Measurements from ENCODE around the gene SFTPA1. TPM values are rescaled to one million over a fixed set of nuclear protein-coding genes. Genes with fewer than 3 reads are reported as not detected.
"Not testable (repeated sequence)": the region's sequence is repeated elsewhere in the genome, so short reads cannot be mapped to it uniquely, and the experiment has no call there.

The SFTPA1 gene
- total RNA-seq, 2 donors from 2014 or later = not detected

DNA sequence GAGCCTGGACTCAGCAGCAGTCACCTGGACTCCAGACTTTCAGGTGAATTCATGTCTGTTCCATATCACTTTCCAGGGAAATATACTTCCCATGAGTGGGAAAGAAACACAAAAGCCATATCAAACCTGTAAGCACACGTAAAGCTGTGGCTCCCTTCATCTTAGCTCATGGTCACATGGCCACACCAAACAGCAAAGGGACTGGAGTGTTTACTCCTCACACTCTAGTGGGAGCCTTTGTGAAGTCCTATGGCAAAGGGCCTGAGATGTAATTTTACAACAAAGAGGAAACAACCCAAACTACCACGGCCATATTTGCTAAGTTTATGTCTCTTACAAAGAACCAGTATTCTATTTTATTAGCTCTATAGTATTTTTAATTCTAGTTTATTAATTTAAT is 16.3 kb downstream of the SFTPA1 start:
- H3K27ac Mint-ChIP-seq = no peak overlapping the region
- peaks cover 22% of the 10 kb centered on the region for H3K27me3 Mint-ChIP-seq (ENCODE audit: low read depth)
- no peaks in the 10 kb centered on the region for H3K36me3 Mint-ChIP-seq (ENCODE audit: insufficient read depth in 2 of 2)
- no peaks in the 10 kb centered on the region for H3K4me1 Mint-ChIP-seq (ENCODE audit: low read depth)
- H3K9me3 Mint-ChIP-seq = peaks cover 0 to 2% of the 10 kb centered on the region in 2 donors
- no peak overlapping the region for H3K4me3 Mint-ChIP-seq
- ATAC-seq (replicated peaks in 1 of 2) (no peak), DNase-seq (no peak)

DNA sequence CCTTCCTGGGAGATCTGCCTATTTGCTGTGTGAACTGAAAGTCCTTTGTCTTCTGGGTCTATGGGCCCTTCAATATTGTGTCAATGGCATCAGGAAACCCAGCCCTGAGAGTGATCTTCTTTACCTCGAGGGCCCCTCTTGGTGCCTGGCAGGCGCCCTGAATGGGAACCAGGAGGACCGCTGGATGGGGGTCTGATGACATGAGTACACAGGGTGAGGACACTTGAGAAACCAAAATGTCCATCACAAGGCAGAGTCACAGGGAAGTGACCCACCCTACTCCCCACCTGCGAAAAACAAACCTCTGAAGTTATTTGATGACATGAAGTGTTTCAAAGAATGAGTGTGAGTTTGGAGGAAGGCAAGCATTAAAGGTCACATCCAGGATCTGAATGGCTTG is 17.3 kb downstream of the SFTPA1 start:
- no peak overlapping the region for H3K4me3 Mint-ChIP-seq

DNA sequence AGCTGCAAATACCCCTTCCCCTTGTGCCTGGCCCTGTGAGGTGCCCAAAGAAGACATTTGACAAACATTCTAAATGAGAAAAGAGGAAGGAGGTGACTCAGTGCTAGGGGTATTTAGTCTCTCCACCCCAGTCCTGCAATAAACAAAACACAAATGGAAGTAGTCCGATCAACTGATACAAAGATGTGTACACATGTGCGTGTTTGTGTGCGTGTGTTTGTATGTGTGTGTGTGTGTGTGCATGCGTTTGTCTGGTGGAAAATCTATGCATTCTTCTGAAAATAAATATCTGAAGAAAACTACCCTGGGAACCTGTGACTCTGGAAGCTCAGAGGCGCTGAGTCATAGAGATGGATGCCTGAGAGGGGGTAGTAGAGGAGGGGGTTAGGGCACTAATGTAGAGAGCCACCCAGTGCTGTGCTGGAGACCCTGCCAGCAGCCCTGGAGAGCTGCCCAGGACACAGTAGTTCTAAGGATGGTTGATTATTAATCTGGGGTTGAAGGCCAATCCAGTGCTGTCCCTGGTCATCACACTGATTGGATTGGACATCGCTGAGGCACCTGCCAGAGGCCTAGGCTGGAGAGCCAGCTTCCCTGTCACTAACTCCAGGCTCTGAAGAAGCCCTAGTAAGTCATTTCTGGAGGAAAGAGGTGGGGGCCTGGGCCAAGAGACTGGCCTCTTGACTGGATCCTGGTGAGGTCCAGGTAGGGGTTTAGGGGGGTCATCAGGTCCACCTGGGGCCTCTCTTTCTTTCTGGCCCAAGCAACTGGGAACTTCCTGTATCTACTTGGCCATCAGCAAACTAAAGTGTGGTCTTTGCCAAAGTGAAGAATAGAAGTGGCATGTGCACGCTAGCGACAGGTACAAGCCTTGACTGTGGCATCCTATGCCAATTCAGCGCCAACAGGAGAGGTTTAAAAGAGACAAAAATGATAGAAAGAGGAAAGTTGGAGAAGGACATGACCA is 18.5 kb downstream of the SFTPA1 start:
- no peaks in the 10 kb centered on the region for H3K4me1 Mint-ChIP-seq (ENCODE audit: low read depth)
- no peak for ATAC-seq (replicated peaks in 1 of 2)
- no peak overlapping the region for H3K4me3 Mint-ChIP-seq
- peaks cover 7% of the 10 kb centered on the region for H3K27me3 Mint-ChIP-seq (ENCODE audit: low read depth)
- H3K27ac Mint-ChIP-seq = no peak overlapping the region
- H3K36me3 Mint-ChIP-seq (ENCODE audit: insufficient read depth in 2 of 2) = no peaks in the 10 kb centered on the region
- DNase-seq = no peak
- H3K9me3 Mint-ChIP-seq = no peaks in the 10 kb centered on the region

More for the DNA sequence above, 17.3 kb downstream of the SFTPA1 start:
- H3K4me1 Mint-ChIP-seq (ENCODE audit: low read depth) = no peaks in the 10 kb centered on the region
- no peak for DNase-seq
- no peaks in the 10 kb centered on the region for H3K9me3 Mint-ChIP-seq
- ATAC-seq (replicated peaks in 1 of 2) = no peak
- H3K36me3 Mint-ChIP-seq (ENCODE audit: insufficient read depth in 2 of 2) = no peaks in the 10 kb centered on the region
- H3K27me3 Mint-ChIP-seq (ENCODE audit: low read depth) = peaks cover 12% of the 10 kb centered on the region
- H3K27ac Mint-ChIP-seq = no peak overlapping the region

DNA sequence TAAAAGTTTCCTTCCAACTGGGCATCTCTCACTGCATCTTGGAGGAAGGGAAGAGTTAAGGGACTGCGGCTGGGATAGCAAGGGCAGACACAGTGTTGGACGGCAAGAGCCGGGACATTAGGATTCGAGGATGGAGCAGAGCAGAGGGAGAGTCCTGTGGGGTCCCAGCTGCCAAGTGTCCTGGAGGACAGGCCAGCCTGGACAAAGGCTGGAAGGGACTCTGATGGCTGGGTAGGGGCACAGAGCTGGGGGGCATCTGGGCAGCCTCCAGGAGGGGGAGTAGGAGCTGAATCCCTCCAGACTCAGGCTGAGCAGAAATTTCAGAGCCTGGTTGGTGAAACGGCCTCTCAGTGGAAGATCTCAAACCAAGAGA is 19.2 kb downstream of the SFTPA1 start:
- ATAC-seq (replicated peaks in 1 of 2) (no peak), DNase-seq (no peak)
- Mint-ChIP-seq H3K36me3 (ENCODE audit: insufficient read depth in 2 of 2) (no peaks in the 10 kb centered on the region), H3K27me3 (ENCODE audit: low read depth) (peaks cover 7% of the 10 kb centered on the region), H3K9me3 (no peaks in the 10 kb centered on the region), H3K4me3 (no peak overlapping the region), H3K4me1 (ENCODE audit: low read depth) (no peaks in the 10 kb centered on the region), H3K27ac (no peak overlapping the region)

DNA sequence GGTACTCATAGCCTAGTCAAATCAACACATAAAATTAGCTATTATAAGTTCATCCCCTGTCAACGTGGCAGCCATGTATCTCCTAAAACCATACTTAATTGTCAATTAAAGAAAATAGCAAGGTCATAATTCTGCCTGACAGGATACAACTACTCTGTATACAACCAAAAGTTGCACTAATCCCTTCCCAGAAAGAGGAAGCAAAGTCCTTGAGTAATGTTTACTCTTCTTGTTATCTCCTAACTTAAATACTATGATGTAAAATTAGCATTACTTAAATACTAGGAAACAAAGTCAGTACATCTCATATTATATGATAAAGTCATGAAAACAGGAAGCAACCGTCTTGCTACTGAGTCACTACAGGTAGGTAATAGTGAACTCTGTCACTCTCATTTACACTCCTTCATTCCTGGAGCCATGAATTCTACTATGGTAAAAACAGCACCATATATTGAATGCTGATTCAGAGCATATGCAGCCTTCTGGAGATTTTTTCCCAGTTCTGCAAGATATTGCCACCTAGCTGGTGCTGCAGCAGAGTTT is 26.0 kb downstream of the SFTPA1 start:
- not testable (repeated sequence) for H3K4me3 Mint-ChIP-seq; ATAC-seq (replicated peaks in 1 of 2); H3K9me3 Mint-ChIP-seq; DNase-seq; H3K36me3 Mint-ChIP-seq (ENCODE audit: insufficient read depth in 2 of 2); H3K27me3 Mint-ChIP-seq (ENCODE audit: low read depth); H3K27ac Mint-ChIP-seq; H3K4me1 Mint-ChIP-seq (ENCODE audit: low read depth)

DNA sequence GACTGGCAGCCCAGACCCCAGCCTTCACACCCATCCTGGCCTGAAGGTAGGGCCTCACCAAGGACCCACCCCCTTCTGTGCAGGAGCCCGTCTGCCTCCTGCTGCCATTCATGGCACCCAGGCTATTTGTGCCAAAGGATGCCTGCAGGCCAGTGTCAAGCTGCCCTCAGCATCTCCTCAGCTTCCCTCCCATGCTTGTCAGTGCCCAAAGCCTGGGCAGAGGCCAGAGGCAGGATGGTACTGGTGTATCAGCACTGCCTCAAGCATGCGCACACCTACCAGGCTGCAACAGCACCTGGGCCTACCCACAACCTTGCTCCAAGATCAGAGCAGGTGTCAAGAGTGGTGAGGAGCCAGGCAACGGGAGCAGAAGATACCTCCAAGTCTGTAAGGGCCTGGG is 27.6 kb downstream of the SFTPA1 start:
- H3K4me1 Mint-ChIP-seq (ENCODE audit: low read depth) = no peaks in the 10 kb centered on the region
- H3K9me3 Mint-ChIP-seq = no peaks in the 10 kb centered on the region
- H3K27ac Mint-ChIP-seq = no peak overlapping the region
- H3K36me3 Mint-ChIP-seq (ENCODE audit: insufficient read depth in 2 of 2) = no peaks in the 10 kb centered on the region
- H3K4me3 Mint-ChIP-seq = no peak overlapping the region
- peaks cover 6% of the 10 kb centered on the region for H3K27me3 Mint-ChIP-seq (ENCODE audit: low read depth)
- ATAC-seq (replicated peaks in 1 of 2) (no peak), DNase-seq (no peak)

DNA sequence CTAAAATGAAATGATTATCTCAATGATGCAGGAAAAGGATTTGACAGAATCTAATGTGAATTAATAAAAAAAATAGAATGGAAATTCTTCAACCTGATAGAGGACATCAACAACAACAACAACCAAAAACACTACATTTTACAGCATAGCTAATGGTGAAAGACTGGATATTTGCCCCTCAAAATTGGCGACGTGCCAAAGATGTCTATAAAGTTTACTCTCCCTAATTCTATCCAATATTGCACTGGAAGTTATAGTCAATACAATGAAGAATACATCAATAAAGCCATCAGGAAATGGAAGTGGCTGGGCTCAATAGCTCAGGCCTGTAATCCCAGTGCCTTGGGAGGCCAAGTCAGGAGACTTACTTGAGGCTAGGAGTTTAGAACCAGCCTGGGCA is 42.0 kb downstream of the SFTPA1 start:
- not testable (repeated sequence) for H3K27ac Mint-ChIP-seq

DNA sequence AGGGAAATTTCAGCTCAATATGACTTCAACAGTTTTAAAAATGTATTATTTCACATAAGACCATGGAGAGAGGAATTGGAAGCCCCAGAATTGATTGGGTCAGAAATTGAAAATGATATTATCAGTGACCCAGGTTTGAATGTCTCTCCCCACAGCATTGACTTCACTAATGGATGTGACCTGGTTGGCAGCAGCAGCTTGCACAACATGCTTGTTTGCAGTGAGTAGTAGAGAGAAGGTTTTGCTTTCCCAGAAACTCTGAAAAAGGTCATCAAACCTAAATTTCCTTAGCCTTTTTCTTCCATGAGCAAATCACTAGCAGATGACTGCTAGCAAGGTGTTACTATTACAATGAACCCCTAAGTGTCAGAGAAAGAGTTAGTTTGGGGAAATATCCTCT is 52.5 kb downstream of the SFTPA1 start:
- not testable (repeated sequence) for H3K27ac Mint-ChIP-seq; H3K4me1 Mint-ChIP-seq (ENCODE audit: low read depth)

More for the DNA sequence above, 42.0 kb downstream of the SFTPA1 start:
- not testable (repeated sequence) for ATAC-seq (replicated peaks in 1 of 2); H3K4me3 Mint-ChIP-seq; H3K36me3 Mint-ChIP-seq (ENCODE audit: insufficient read depth in 2 of 2); H3K4me1 Mint-ChIP-seq (ENCODE audit: low read depth); H3K9me3 Mint-ChIP-seq; DNase-seq
- peaks cover 11% of the 10 kb centered on the region for H3K27me3 Mint-ChIP-seq (ENCODE audit: low read depth)

DNA sequence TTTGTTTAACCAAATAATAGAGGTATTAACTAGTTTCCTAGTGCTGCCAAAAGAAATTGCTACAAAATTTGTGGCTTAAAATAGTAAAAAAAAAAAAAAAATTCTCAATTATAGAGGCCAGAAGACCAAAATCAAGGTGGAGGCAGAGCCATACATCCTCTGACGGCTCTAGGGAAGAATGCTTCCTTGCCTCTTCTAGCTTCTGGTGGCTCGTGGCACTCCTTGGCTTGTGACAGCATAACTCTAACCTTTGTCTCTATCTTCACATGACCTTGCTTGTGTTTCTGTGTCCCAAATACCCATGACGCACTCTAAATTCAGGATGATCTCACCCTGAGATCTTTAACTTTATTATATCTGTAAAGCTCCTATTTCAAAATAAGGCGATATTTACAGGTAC is 53.9 kb downstream of the SFTPA1 start:
- H3K4me1 Mint-ChIP-seq (ENCODE audit: low read depth); H3K9me3 Mint-ChIP-seq; H3K36me3 Mint-ChIP-seq (ENCODE audit: insufficient read depth in 2 of 2); H3K27me3 Mint-ChIP-seq (ENCODE audit: low read depth); H3K27ac Mint-ChIP-seq; H3K4me3 Mint-ChIP-seq; ATAC-seq (replicated peaks in 1 of 2); DNase-seq: not testable (repeated sequence)

More for the DNA sequence above, 52.5 kb downstream of the SFTPA1 start:
- not testable (repeated sequence) for ATAC-seq (replicated peaks in 1 of 2); H3K27me3 Mint-ChIP-seq (ENCODE audit: low read depth); H3K9me3 Mint-ChIP-seq; H3K4me3 Mint-ChIP-seq; DNase-seq; H3K36me3 Mint-ChIP-seq (ENCODE audit: insufficient read depth in 2 of 2)

Other genes starting within 250 kb of the SFTPA1 start
- gene ZCCHC24, start 165.3 kb upstream of the SFTPA1 start, total RNA-seq = 1 to 10 TPM; 1.1 to 1.7 TPM
- gene EIF5AL1, start 98.4 kb upstream of the SFTPA1 start, total RNA-seq = under 1 TPM; 0.07 to 0.10 TPM
- not detected for gene SFTPA2, start 50.5 kb upstream of the SFTPA1 start, total RNA-seq
- under 1 TPM; 0.51 to 0.70 TPM for gene NUTM2B, start 92.3 kb downstream of the SFTPA1 start, total RNA-seq
- gene NUTM2E, start 215.8 kb downstream of the SFTPA1 start, total RNA-seq = not detected

Measured in activated T-cell treated with anti-CD3 and anti-CD28 coated beads, Interleukin-2, amount 50 U/mL, for 72 hours (primary cell).